Measurements from ENCODE around the gene SP3.

DNA sequence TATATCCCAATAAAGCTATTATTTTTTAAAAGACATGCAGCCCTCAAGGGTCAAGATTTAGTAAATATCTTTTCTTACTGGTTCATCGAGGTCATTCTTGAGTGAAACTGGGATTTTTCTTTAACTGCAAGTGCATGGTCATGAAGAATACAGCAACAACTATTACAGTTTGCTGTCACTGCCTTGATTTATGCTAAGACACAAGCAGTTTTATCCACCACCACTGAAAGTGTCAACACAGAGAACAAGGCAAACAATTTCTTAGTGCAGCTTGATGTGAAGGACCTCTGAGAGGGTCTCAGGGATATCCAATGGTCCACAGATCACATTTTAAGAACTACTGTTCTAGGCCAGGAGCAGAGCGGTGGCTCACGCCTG, 12.1 kb downstream of the SP3 start:
- no peak for TF ChIP-seq POLR2AphosphoS5 (IDR thresholded peaks at IDR 0.05; ENCODE audit: low read depth, low read length)
- no peak for TF ChIP-seq POLR2A (IDR thresholded peaks at IDR 0.05; ENCODE audit: low read depth, low read length)
- no peak for TF ChIP-seq TAF1 (IDR thresholded peaks at IDR 0.05; ENCODE audit: low read depth, low read length)
- no peak for TF ChIP-seq PAX5 (IDR thresholded peaks at IDR 0.05; ENCODE audit: insufficient read depth, low read length, severe bottlenecking)
